ENCODE results near the gene HDAC9. TPM values are rescaled to one million over a fixed set of nuclear protein-coding genes. Genes with fewer than 3 reads are reported as not detected.

Gene HDAC9
- total RNA-seq, 1 experiment from 2014 or later, result 4.3 TPM

- no peaks in the 10 kb centered on the region for H3K9me3 ChIP-seq (ENCODE audit: control insufficient read depth in 1 of 2, insufficient read depth in 1 of 2, low read depth in 1 of 2, low read length in 2 of 2)
- BruUV-seq (replicated peaks), result no TSS peak
- H4K20me1 ChIP-seq (ENCODE audit: insufficient read depth), result no peaks in the 10 kb centered on the region
- ChIA-PET CTCF (no interaction called here), POLR2A (no interaction called here), RAD21 (ENCODE audit: low non-redundant PET in 1 of 2, low total read pairs in 2 of 2, uncharacterized antibody in 2 of 2, unreplicated experiment in 2 of 2) (no interaction called here)
- H3K9ac ChIP-seq (ENCODE audit: low read length), result no peak overlapping the region
- no peaks in the 10 kb centered on the region for H3K27me3 ChIP-seq (ENCODE audit: insufficient read depth, low read length)
- H3K27ac ChIP-seq (ENCODE audit: low read depth, low read length), result no peak overlapping the region
- no peaks in the 10 kb centered on the region for H3K36me3 ChIP-seq (ENCODE audit: control insufficient read depth in 1 of 2, insufficient read depth in 2 of 2, low read length in 2 of 2)
- H2AFZ ChIP-seq (ENCODE audit: low read depth, low read length, poor library complexity, severe bottlenecking), result no peak overlapping the region
- DNase-seq (ENCODE audit: low read depth, low spot score) (no peak), ATAC-seq (no peak)
- no peak overlapping the region for H3K4me2 ChIP-seq (ENCODE audit: low read length)
- TF ChIP-seq ELF1 (IDR thresholded peaks at IDR 0.05; ENCODE audit: borderline replicate concordance, low read depth) (no peak), EGR1 (IDR thresholded peaks at IDR 0.05; ENCODE audit: low read depth) (no peak), ATF3 (IDR thresholded peaks at IDR 0.05) (no peak), EZH2phosphoT487 (IDR thresholded peaks at IDR 0.05; ENCODE audit: borderline replicate concordance) (no peak), ZFX (IDR thresholded peaks at IDR 0.05) (no peak), FOSL1 (IDR thresholded peaks at IDR 0.05; ENCODE audit: low read depth) (no peak)
- H3K4me1 ChIP-seq (ENCODE audit: control insufficient read depth in 1 of 2, insufficient read depth in 2 of 2, low read length in 2 of 2), result peaks cover 8 to 11% of the 10 kb centered on the region in 2 experiments; a peak in 3 of 4 replicates
- no peaks in the 10 kb centered on the region for H3K9me2 ChIP-seq (ENCODE audit: insufficient read depth)
- no peaks in the 10 kb centered on the region for H3K79me2 ChIP-seq (ENCODE audit: insufficient read depth, low read length)
- intact Hi-C loops (cut with micrococcal nuclease), result no loop called here
- no peak overlapping the region for H3K4me3 ChIP-seq (replicated peaks in 1 of 2; ENCODE audit: low read depth in 1 of 2, low read length in 2 of 2)
These were observed 405.3 kb downstream of the HDAC9 start for GRCh38 chr7:18900803-18901202.

GRCh38 chr7:18901351-18901750 lies 405.8 kb downstream of the HDAC9 start:
- H3K27ac ChIP-seq (ENCODE audit: low read depth, low read length), result no peak overlapping the region
- peaks cover 4 to 5% of the 10 kb centered on the region in 2 experiments; a peak in 3 of 4 replicates for H3K4me1 ChIP-seq (ENCODE audit: control insufficient read depth in 1 of 2, insufficient read depth in 2 of 2, low read length in 2 of 2)
- no peak overlapping the region for H3K9ac ChIP-seq (ENCODE audit: low read length)
- no peaks in the 10 kb centered on the region for H3K9me3 ChIP-seq (ENCODE audit: control insufficient read depth in 1 of 2, insufficient read depth in 1 of 2, low read depth in 1 of 2, low read length in 2 of 2)
- ATAC-seq (no peak), DNase-seq (ENCODE audit: low read depth, low spot score) (no peak)
- no peak overlapping the region for H2AFZ ChIP-seq (ENCODE audit: low read depth, low read length, poor library complexity, severe bottlenecking)
- no peaks in the 10 kb centered on the region for H3K79me2 ChIP-seq (ENCODE audit: insufficient read depth, low read length)
- CTCF ChIA-PET, result no interaction called here
- no peaks in the 10 kb centered on the region for H4K20me1 ChIP-seq (ENCODE audit: insufficient read depth)
- H3K4me2 ChIP-seq (ENCODE audit: low read length), result no peak overlapping the region
- no peak overlapping the region for H3K4me3 ChIP-seq (replicated peaks in 1 of 2; ENCODE audit: low read depth in 1 of 2, low read length in 2 of 2)
- POLR2A ChIA-PET, result no interaction called here
- no peaks in the 10 kb centered on the region for H3K36me3 ChIP-seq (ENCODE audit: control insufficient read depth in 1 of 2, insufficient read depth in 2 of 2, low read length in 2 of 2)
- RAD21 ChIA-PET (ENCODE audit: low non-redundant PET in 1 of 2, low total read pairs in 2 of 2, uncharacterized antibody in 2 of 2, unreplicated experiment in 2 of 2), result no interaction called here
- intact Hi-C loops (cut with micrococcal nuclease), result no loop called here
- TF ChIP-seq FOSL1 (IDR thresholded peaks at IDR 0.05; ENCODE audit: low read depth) (no peak), SRF (IDR thresholded peaks at IDR 0.05; ENCODE audit: low read depth) (no peak), CEBPB (IDR thresholded peaks at IDR 0.05; ENCODE audit: low read depth) (no peak), CTCF (IDR thresholded peaks at IDR 0.05 in 2 of 3, conservative IDR thresholded peaks at IDR 0.05 in 1 of 3; ENCODE audit: borderline replicate concordance in 1 of 3, insufficient read depth in 1 of 3, low read depth in 2 of 3, low read length in 2 of 3) (no peak), TCF7L2 (IDR thresholded peaks at IDR 0.05; ENCODE audit: borderline replicate concordance, extremely low read depth, insufficient read depth, insufficient read length) (no peak), POLR2AphosphoS5 (IDR thresholded peaks at IDR 0.05; ENCODE audit: low read depth, low read length) (no peak)
- no TSS peak for BruUV-seq (replicated peaks)
- no peaks in the 10 kb centered on the region for H3K27me3 ChIP-seq (ENCODE audit: insufficient read depth, low read length)
- no peaks in the 10 kb centered on the region for H3K9me2 ChIP-seq (ENCODE audit: insufficient read depth)
